K562 (cell line): ENCODE results near the gene LEMD3. TPM values are rescaled to one million over a fixed set of nuclear protein-coding genes. Genes with fewer than 3 reads are reported as not detected.

Experiments used
- ARID3B ChIP-seq: fragments of 250-450 bp; sonication (Bioruptor Pico); IDR thresholded peaks from 2 replicates; pipeline ENCODE4 v1.4.0; 2020; ENCODE audit warnings: borderline replicate concordance
- CBX5 ChIP-seq: IDR thresholded peaks from 2 replicates; pipeline ENCODE4 v1.6.1; 2014; ENCODE audit warnings: low read depth, borderline replicate concordance
- CEBPB ChIP-seq: fragments of 450-650 bp; IDR thresholded peaks from 2 replicates; pipeline ENCODE4 v1.6.1; 2016; ENCODE audit warnings: missing genetic modification characterization, missing compliant biosample characterization
- EP300 ChIP-seq: IDR thresholded peaks from 2 replicates; pipeline ENCODE4 v1.6.1; 2012; ENCODE audit warnings: low read length, improper control_type of control experiment
- LARP7 ChIP-seq: fragments of 450-650 bp; IDR thresholded peaks from 2 replicates; pipeline ENCODE4 v1.6.1; 2016
- NCOA2 ChIP-seq, 2 experiments: fragments of 450-650 bp; IDR thresholded peaks; 2 replicates each; pipeline ENCODE4 v1.6.1; 2018; ENCODE audit warnings: mild to moderate bottlenecking in 2 of 2, moderate library complexity in 1 of 2; ENCODE audit not compliant: partially characterized antibody in 2 of 2
- NR2C2 ChIP-seq, 2 experiments: fragments of 200-800 bp in 1 of 2; sonication (Bioruptor generic) in 1 of 2; sonication (generic) in 1 of 2; formaldehyde crosslinking in 1 of 2; IDR thresholded peaks; 2 replicates each; pipeline versions ENCODE4 v1.6.1 to v1.8.0; 2016 to 2022; ENCODE audit warnings: mild to moderate bottlenecking in 1 of 2, missing compliant biosample characterization in 1 of 2, missing genetic modification characterization in 1 of 2, missing genetic modification reagents in 1 of 2
- RAD21 ChIP-seq, 2 experiments: fragments of 250-450 bp in 1 of 2; fragments of 450-650 bp in 1 of 2; sonication (Bioruptor Pico) in 1 of 2; formaldehyde crosslinking in 1 of 2; IDR thresholded peaks in 1 of 2; conservative IDR thresholded peaks in 1 of 2; 2 replicates each; pipeline versions ENCODE4 v1.4.0 to v1.8.0; 2020 to 2022; ENCODE audit warnings: mild to moderate bottlenecking in 2 of 2, moderate library complexity in 1 of 2
- TAL1 ChIP-seq: fragments of 450-650 bp; IDR thresholded peaks from 2 replicates; pipeline ENCODE4 v1.6.1; 2016; ENCODE audit warnings: mild to moderate bottlenecking
- XRCC3 ChIP-seq: fragments of 450-650 bp; IDR thresholded peaks from 2 replicates; pipeline ENCODE4 v1.6.1; 2017; ENCODE audit warnings: mild to moderate bottlenecking, moderate library complexity
- ZNF184 ChIP-seq: sonication (generic); formaldehyde crosslinking; IDR thresholded peaks from 2 replicates; pipeline ENCODE4 v1.5.0; 2020; ENCODE audit warnings: missing genetic modification reagents
- ZNF280B ChIP-seq: fragments of 250-450 bp; sonication (Bioruptor Pico); IDR thresholded peaks from 2 replicates; pipeline ENCODE4 v1.5.1; 2021; ENCODE audit warnings: mild to moderate bottlenecking
- ZNF384 ChIP-seq: IDR thresholded peaks from 2 replicates; pipeline ENCODE4 v1.6.1; 2012; ENCODE audit warnings: low read depth, low read length, improper control_type of control experiment
- ZNF717 ChIP-seq: fragments of 250-450 bp; sonication (Bioruptor Pico); IDR thresholded peaks from 2 replicates; pipeline ENCODE4 v1.5.0; 2021
- polyA plus RNA-seq, 8 experiments: library from polyadenylated mRNA; depleted of rRNA in 4 of 8; stranded (reverse) in 5 of 8; unstranded in 3 of 8; fragments of >200 nt; fragmentation: Nextera tagmentation in 2 of 8; fragmentation: Illumina TruSeq in 1 of 8; extraction: Ambion mirVana in 2 of 8; extraction: Trizol in 1 of 8; gene quantifications; 2 replicates each; pipeline versions ENCODE4 v1.2.1 to v1.2.3, GENCODE V29; 2011 to 2014; ENCODE audit warnings: inconsistent platforms in 1 of 8, missing spikeins in 1 of 8
- total RNA-seq, 7 experiments: library from RNA; depleted of rRNA in 6 of 7; stranded (reverse); fragments of >200 nt in 6 of 7; fragmentation: Illumina TruSeq in 2 of 7; extraction: Trizol in 2 of 7; gene quantifications; 2 replicates each; pipeline versions ENCODE4 v1.2.1 to v1.2.3, GENCODE V29; 2011 to 2021; ENCODE audit warnings: low replicate concordance in 1 of 7
- TF ChIP-seq, protein P1 (sequence below), 3 experiments: IDR thresholded peaks in 2 of 3; conservative IDR thresholded peaks in 1 of 3; 2 replicates each; pipeline ENCODE4 v1.5.1; 2011 to 2012; ENCODE audit warnings: low read length in 3 of 3, mild to moderate bottlenecking in 3 of 3, control low read depth in 2 of 3, improper control_type of control experiment in 1 of 3, inconsistent platforms in 1 of 3, low read depth in 1 of 3, mixed read lengths in 1 of 3, moderate library complexity in 1 of 3; ENCODE audit not compliant: insufficient read depth in 2 of 3

LEMD3 gene
- total and polyA plus RNA-seq, 9 of the 15 experiments (the other 6 are each of a cell fraction or from before 2014, with no cell fraction given), result 6.8 to 37.4 (median 17.2) TPM

DNA sequence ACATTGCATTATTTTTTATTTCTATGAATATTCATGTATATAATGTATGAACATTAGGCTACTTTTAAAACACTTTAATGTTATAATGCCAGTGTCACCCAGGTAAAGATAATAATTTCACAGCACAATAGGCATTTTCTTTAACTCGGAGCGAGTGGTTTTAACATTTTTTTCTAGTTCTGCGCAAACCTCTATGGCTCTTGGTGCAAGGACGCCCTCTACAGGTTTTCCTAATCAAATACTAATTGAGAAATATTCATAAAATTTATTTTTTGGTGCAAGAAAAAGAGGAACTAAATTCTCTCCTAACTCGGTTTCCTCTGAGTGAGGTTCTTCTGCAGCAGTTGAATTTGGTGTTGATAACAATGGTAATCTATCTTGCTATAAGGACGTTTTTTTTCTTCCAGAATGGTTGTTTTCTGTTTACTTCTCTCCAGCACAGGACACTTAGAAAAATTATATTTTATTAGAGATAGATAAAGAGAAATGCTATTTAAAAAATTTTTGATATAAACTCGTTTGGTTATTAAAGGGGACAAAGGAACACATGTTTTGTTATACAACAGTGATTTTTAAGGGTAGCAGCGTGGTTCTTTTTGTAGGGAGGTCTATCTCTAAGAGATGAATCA lies 45.8 kb upstream of the LEMD3 start (continued):
- TF ChIP-seq ZNF384 (peak; percentile 76), EP300 (no peak), TAL1 (no peak), LARP7 (no peak), ZNF184 (no peak), CEBPB (tag) (no peak), NCOA2 (IDR thresholded peaks at IDR 0.05; ENCODE audit: partially characterized antibody in 2 of 2) (no peak), XRCC3 (no peak), NR2C2 (CRISPR knock-in tag; IDR thresholded peaks at IDR 0.05) (no peak), NR2C2 (tag; IDR thresholded peaks at IDR 0.05) (no peak), CBX5 (no peak), RAD21 (CRISPR knock-in tag; conservative IDR thresholded peaks at IDR 0.05 in 1 of 2, IDR thresholded peaks at IDR 0.05 in 1 of 2) (peak; percentile 50 to 66; a peak in 3 of 4 replicates), ZNF280B (CRISPR knock-in tag) (no peak), ZNF717 (CRISPR knock-in tag) (no peak), ARID3B (CRISPR knock-in tag) (no peak)
- TF ChIP-seq, protein P1, sequence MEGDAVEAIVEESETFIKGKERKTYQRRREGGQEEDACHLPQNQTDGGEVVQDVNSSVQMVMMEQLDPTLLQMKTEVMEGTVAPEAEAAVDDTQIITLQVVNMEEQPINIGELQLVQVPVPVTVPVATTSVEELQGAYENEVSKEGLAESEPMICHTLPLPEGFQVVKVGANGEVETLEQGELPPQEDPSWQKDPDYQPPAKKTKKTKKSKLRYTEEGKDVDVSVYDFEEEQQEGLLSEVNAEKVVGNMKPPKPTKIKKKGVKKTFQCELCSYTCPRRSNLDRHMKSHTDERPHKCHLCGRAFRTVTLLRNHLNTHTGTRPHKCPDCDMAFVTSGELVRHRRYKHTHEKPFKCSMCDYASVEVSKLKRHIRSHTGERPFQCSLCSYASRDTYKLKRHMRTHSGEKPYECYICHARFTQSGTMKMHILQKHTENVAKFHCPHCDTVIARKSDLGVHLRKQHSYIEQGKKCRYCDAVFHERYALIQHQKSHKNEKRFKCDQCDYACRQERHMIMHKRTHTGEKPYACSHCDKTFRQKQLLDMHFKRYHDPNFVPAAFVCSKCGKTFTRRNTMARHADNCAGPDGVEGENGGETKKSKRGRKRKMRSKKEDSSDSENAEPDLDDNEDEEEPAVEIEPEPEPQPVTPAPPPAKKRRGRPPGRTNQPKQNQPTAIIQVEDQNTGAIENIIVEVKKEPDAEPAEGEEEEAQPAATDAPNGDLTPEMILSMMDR (IDR thresholded peaks at IDR 0.05 in 2 of 3, conservative IDR thresholded peaks at IDR 0.05 in 1 of 3; ENCODE audit: insufficient read depth in 2 of 3, low read depth in 1 of 3, low read length in 3 of 3), result peak; percentile 45 to 71 (median 60)
